Activated CD8-positive, alpha-beta memory T cell treated with anti-CD3 and anti-CD28 coated beads for 4 hours (primary cell): ENCODE data around the gene SLC10A7.

Source experiments
- DNase-seq, 2 donors: peaks; one replicate each; pipeline ENCODE4 v3.0.0-alpha.2; 2020; ENCODE audit warnings: low read depth in 2 of 2

SLC10A7 gene

DNA sequence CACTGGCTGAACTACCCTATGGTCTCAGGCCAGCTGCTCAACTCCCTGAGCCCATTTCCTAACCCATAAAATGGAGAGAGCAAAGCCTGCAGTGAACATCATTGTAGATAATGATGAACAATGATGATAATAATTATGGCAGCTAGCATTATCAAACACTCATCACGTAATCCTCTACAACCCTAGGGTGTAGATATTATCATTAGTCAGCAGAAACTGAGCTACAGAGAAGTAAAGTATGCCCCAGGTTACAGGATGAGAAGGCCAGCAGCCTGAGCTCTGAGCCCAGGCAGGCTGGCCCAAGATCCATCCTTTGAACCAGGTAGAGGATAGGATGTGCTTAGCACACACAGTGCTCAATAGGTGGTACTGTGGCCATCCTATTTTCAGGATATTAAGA lies 264.2 kb downstream of the SLC10A7 start:
- no peak for DNase-seq

DNA sequence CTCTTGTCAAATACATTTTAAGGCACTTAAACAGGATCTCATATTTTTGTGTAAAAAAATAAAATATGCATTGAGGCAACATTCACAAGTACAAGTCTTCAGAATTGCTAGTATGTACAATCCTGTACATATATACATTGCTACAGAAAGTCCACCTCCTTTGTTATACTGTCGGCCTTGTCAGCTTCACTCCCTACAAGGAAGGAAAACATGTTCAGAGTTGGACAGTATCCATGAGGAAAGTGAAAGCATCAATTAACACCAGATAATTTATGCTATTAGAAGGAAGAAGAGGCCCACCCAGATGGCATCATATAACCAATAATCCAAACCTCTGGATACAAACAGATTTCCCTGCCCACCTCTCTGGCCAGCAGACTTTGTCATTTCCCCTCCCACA lies 265.4 kb downstream of the SLC10A7 start:
- DNase-seq: no peak

DNA sequence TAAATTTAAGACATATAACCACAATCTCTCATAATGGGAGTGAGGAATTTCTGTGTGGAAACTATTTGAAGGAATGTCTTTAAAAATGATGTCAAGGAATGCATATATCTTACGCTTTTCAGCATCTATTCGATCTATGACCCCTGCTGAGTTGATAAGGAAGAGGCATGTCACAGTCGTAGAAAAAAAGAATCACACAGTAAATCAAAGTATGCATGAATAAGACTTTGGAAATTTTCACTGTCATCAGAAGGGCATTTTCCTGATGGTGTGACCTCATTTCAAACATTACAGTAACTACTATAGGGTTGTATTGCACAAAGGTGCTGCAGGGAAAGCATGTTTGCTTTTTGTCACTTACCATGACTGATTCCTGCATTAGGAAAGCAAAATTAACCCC lies 265.9 kb downstream of the SLC10A7 start:
- no peak for DNase-seq

DNA sequence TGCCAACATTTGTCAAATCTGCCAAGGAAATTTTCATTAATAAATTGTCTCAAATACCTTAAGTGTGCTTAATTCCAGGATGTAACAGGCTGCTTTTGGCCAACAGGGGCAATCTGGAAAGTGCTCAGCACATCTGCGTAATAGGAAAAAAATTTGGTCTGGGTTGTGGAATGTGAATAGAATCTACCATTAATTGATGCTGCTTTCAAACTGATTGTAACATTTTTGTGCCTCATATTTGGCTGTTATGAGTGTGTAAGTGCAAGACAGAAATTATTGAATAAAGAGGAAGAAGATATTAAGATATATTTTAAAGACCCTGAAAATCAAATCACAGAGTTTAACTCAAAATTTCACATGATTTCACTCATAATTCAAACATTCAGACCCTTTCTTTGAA lies 266.3 kb downstream of the SLC10A7 start:
- DNase-seq: no peak

DNA sequence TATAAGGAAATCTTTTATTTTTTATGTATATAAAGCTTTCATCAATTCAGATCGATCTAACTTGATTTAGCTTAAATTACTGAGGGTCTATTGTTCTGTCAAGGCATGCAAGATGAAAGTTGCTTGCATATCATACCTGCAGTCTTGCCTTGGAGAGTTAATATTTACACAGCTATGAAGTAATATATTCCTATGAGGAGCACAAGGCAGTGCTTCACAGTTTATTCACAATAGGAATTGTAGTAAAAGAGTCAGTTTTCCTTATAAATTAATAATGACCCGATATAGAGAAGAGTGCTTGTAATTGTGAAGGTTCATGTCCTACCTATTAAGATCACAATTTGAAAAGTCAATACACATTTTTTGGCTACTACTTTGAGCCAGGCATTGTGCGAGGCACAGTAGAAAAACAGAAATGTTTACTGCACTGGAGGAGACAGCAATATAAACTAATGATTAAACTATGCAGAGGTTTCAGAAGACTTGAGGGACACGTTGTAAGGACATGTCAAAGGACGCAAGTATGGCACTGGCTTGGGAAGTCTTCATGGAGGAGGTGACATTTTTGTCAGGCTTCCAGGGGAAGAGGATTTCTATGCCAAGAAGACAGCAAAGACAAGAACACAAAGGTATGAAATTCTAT lies 268.6 kb downstream of the SLC10A7 start:
- no peak for DNase-seq

DNA sequence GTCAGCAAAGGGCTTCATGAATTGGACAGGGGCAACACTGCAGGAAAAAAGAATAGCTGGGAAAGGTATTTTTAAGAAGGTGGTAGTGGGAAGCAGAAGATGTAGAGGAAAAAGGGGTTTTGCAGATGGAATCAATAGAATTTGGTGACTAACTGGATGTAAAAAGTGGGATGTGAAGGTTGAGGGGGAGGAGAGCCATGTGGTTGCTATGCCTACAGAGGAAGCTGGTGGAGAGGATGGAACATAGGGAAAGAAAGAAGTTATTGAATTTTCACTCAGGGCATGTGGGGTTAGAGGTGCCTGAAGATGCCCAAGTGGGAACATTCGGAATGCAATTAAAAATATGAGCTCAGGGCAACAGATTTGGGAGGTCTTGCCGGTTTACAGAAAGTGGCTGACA lies 274.4 kb downstream of the SLC10A7 start:
- no peak for DNase-seq

DNA sequence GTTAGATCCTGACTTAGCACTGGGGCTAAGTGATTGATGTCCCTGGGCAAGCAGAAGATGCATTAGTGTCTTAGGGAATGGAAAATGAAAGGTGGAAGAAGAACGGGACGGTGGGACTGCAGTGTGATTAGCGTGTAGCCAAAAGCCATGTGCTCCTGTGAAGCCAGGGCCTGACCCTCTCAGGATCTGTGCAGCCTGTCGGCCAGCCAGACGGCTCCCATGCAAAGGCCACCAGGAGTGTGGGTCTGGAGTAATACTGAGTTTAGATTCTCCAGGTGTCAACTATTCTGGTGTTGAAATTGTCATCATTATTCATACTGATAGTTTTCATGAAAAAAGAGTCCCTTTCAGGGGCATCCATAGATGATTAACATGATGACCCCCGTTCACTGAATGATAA lies 275.4 kb downstream of the SLC10A7 start:
- no peak for DNase-seq

DNA sequence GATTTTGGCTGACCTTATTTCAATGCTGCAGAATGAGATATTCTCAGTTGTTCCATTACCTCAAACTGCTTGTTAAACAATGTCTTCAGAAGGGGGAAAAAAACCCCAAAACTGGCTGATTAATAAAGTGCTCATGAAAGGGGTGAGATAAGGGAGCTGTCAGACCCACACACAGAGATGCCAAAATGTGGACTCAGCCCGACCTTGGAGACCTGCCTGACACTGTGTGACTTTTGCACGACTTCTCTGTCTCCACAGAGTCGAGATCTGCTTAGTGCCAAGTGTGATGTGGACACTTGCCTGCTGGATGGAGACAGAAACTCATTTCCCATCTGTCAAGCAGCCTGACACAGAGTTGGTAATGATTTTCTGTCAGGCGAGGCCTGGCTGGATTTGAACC lies 275.9 kb downstream of the SLC10A7 start:
- DNase-seq: no peak

DNA sequence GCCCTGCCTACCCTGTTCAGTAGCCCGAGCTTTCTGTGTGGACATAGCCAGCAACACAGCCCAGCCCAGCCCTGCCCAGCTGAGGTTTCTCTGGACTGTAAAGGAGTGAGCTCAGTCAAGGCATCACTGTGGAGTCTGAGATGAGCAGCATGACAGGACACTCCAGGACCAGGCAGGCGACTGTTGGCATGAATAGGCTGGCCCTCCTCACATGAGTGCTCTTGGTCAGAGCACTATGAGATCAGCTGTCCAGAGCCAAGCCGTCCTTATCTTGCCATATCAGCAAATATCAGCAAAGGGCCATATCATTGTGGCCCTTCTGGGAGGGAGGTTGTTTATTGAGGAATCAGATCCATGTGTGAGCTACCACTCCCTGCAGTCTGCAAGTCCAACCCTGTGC lies 276.5 kb downstream of the SLC10A7 start:
- DNase-seq: no peak

DNA sequence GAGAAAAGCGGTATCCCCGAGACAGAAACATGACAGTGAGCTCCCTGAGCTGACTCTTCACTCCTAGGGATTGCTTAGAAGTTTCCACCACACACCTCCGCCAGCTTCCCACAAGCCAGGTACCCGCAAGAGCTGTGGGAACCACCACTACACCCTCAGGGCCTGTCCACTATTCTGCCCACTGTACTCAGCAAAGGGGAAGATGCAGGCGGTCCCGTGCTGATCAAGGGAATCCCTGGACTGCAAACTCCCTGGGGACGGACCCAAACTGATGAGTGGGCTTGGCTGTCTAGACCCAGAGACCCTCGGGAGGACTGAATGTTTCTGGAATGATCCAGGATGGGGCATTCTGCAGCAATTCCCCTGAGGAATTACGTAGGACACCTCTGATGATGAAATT lies 277.2 kb downstream of the SLC10A7 start:
- no peak for DNase-seq

DNA sequence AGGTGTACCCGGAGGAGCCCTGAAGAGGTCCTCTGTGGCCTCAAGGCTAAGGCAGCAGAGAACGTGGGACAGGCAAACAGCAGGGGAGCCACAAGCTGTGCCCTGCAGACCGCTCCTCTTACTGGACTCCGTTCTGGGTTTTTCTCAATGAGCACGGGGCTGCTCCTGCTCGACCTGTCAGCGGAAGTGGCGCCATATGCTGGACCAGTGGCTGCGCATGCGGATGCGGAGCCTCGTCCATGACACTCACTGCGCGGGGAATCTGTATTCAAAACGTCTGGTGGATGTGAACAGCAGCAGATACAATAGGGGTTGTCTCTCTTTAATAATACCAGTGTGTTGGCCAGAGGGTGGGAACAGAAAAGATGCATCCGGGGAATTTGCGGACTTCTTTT lies 277.9 kb downstream of the SLC10A7 start:
- no peak for DNase-seq

DNA sequence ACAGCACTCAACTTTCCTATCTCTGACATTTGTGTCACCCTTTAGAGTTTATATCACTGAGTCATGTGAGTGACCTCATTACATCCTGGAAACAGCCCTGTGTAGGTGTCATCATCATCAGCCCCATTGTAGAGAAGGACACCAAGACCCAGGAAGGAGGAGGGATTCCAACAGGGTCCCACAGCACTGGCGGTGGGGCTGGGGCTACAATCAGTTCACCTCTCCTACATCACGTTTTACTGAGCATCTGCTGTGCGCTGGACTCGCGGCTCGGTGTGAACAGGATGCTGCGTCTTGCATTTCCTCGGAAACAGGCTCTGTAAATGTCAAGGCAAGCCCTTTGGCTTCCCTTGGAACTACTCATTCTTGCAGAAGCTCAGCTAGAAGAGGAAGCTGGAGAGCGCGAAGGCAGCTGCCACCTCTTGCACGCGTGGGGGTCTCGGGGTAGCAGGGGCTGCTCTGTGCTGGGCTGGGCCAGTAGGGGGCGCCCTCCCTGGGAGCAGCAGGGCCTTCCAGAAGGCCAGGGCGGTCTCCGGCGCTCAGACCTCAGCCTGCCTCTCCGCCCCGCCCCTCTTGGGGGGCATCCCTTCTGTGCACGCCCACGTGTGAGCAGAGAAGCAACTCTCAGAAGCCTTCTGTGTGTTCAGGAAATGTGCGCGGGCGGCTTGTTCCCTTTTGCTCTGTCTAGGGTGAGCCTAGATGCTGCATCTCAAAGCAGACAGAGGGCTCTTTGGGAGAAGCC lies 278.4 kb downstream of the SLC10A7 start:
- peak; percentile 24 to 38 for DNase-seq

DNA sequence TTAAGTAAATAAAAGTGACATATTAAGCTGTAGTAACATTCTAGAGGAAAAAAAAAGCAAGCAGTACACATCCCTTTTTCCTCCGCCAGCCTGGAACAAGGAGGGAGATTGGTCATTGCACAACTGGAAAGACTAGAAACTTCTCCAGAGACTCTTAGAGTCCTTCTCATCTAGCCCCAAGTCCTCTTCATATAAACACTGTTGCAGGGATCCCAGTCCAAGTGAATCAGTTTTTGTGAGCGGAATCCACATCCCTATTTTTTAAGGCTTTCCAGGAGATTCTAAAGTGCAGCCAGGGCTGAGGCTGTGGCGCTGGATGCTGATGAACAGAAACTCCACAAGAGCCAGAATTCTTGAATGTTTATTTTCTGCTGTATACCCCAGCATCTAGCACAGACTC lies 283.6 kb downstream of the SLC10A7 start:
- DNase-seq: no peak

DNA sequence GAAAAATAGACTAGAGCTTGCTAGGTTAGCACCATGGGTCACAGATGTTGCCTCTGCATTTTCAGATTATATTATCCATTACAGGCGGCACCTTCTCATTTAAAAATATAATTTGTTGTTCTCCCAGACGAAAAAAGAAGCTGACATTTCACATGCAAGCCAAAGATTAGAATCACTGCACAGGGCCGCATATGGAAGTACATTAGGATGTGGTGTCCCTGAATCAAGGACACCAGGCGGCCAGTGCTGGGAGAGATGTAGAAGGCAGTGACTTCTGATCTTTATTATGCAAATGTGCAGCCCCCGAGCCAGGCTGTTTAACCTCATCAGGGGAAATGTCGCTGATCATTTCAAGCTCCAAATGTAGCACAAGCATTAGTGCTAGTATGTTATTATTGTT lies 284.6 kb downstream of the SLC10A7 start:
- DNase-seq: no peak

DNA sequence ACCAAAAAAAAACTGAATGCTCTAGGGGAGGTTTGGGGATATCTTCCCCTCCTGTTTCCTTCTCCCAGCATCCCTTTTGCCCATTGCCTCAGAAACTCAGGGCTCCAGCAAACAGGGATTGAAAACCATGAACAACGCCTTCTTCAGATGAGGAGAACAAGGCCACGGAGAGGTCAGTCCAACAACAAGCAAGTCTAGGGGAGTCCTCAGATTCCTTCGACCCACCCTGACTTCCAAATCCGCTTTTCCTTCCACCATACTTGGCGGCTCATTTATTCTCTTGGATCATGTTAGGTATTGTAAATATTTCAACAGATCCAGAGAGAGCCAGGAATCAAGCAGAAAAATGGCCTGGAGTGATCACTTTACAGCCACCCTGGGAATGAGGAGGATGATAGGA lies 285.5 kb downstream of the SLC10A7 start:
- DNase-seq: no peak

DNA sequence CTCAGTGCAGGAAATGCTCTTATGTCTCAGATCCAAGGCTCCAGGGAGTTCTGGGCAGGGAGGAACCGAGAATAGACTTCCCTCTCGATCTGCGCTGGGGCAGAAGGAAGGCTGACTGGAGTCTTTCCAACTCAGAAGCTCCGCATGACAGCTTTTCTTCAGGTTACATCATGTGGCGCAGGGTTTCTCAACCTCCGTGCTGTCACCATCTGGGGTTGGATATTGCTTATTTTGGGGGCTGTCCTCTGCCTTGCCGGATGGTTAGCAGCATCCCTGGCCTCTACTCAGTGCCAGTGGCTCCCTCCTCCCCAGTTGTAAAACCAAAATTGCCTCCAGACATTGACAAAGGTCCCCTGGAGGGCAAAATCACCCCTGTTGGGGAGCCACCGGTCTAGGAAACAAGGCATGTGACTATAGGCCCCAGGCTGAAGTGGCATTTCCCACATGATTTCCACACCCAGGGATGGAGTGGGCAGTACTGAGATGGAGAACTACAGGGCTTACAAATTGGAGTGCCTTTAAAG lies 286.0 kb downstream of the SLC10A7 start:
- no peak for DNase-seq

DNA sequence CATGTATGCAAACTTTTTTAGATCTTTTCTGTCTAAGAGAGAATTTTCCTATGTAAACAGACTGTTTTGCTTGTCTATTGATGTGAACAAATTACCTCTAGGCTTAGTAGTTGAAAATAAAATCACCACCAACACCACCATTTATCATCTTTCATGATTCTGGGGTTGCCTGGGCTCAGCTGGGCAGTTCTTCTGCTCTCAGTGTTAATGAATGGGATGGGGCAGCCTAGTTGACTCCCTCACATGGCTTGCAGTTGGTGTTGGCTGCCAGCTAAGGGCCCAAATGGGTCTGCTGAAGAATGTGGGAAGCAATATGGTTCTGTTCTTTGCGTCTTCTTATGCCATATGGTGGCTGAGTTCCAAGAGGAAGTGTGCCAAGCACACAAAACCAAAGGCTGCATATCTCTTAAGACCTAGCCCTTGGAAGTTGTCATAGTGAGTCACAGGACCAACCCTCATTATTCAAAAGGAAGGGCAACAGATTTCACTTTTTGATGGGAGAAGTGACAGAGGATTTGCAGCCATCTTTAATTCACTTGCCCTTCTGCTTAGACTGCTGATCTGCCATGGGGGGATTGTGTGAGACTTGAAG lies 289.5 kb downstream of the SLC10A7 start:
- DNase-seq: no peak

DNA sequence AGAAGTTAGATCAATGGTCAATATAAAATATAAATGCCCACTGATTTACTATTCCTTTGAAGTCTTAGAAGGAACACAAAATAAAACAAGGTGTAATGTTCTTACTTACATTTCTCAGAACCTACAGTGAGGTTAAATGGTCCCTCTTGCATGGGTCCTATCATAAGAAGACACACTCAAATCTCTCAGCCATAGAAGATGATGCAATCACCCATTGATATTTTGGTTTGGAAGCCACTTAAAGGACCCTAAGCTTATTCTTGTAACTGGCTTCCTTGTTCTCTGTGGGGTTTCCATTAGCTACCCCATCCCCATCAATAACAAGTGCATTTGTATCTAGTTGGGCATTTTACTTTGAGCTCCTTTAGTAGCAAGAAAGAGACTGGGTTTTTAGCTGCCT lies 292.3 kb downstream of the SLC10A7 start:
- DNase-seq: no peak

DNA sequence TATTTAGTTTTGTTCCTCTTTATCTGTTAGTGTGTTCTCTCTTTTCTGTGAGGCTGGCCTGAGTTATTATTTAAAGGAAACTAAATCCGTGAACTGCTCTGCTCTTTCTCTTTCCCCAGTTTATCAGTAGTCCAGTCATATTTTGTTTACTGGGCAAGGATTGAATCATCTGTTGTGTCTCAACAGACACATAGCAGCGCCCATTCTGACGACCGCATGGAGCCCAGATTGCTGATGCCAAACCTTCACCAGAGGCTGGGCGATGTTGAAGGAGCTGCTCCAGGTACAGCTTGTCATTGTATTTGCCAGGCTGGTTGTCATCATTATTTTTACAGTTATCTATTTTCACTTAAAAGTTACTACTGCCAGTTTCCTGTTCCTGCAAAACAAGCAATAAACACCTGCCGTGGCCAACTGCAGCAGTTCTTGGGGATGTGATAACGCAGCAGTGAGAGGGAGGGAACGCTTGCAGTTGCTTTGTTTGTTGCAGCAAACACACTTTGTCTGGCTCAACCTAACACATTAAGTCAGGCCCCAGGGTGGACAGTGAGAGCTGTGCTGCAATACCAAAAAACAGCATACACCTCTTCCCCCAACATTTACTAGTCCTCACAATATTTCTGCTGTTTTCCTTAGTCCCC lies 297.3 kb downstream of the SLC10A7 start:
- DNase-seq: no peak

DNA sequence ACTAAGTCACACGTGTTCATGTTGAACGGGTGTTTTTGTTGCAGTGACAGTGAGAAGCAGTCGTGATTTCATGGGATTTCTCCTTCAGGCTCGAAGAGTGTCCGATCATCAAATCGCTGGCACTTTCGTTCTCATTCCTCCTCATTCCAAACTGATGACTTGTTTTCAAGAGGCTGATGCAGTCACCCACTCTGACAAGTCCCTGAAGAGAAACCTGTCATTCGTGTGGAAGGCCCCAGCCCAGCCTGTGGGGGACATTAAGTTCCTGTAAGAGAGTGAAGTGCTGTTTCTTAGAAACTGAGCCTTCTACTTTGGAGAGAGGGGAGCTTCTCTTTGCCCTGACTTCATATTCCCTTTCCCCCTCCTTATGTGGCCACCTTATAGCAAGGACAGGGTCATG lies 299.4 kb downstream of the SLC10A7 start:
- no peak for DNase-seq

DNA sequence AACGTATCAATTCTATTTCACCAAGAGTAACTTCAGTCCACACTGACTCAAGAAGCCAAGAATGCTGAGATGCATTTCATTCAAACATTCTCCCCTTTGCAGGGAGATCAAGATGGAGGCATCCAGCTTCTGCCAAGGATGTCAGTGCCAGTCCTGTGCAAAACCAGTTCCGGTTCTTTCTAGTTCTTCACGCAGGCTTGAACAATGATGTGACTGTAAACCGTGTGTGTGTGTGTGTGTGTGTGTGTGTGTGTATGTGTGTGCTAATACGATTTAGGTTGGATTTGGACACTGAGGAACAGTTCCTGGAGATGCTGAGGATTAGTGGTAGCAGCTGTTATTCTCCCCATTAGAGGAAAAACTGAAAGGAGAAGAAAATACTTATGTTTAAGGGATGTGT lies 307.5 kb downstream of the SLC10A7 start, which contains the start of gene REELD1:
Gene REELD1 (plus strand): TSS at position 301 of the 400 bp plus-strand sequence. CDS start 2,415 bp downstream, outside the sequence.
- DNase-seq: no peak

DNA sequence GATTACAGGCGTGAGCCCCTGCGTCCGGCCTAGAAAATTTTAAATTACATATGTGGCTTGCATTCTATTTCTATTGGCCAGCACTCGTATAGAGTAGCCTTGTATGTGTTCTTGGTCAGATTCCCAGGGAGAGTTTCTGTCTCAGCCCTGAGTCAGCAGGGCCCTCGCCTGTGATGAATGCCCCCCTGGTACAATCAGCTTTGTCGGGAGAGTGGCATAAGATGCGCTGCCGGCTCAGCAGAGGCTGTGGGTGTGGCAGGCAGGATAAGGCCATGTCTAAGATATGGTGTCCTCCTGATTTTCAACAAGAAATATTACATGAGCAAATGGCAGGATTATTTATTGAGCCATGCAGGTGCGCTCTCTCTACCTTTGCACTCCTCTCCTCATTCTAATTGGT lies 309.0 kb downstream of the SLC10A7 start:
- DNase-seq: no peak

DNA sequence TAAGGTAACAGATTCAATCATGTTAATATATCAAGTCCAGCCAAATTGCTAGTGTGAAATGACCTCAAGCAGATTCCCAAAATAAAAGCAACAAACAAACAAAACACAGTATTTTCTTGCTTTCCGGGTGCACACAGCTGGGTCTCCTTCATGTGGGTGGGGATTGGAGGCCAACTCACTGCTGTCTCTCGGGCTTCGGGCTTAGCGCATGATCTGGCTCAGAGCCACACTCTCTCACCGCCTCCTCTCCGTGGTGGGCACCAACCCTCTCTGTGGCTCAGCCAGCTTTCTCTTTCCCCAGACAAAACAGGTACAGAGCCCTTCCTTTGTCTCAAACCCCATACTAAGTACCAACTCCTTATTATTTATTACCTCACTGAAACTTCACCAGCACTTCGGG lies 310.3 kb downstream of the SLC10A7 start:
- DNase-seq: no peak
